HCT116 (cell line): ENCODE results near the gene COL18A1. TPM values are rescaled to one million over a fixed set of nuclear protein-coding genes. Genes with fewer than 3 reads are reported as not detected.

Experiments used
- ATAC-seq: fragments of 200-7000 bp; cut with Tn5 transposase; 2 replicates; pipeline ENCODE4 v1.9.1; 2020; ENCODE audit warnings: mild to moderate bottlenecking, moderate library complexity
- BruUV-seq: library from RNA; stranded (reverse); fragments of 400-500 nt; replicated peaks from 2 replicates; lab custom pipeline; 2021; lab: Mats Ljungman, UMichigan
- CTCF ChIA-PET: fragments of 300-600 bp; sonication (Branson Sonifier 250); formaldehyde crosslinking; loops from one replicate; lab custom pipeline; 2021; ENCODE audit warnings: antibody characterized with exemption; lab: Charles Lee
- POLR2A ChIA-PET: fragments of 300-600, 350-600 bp; sonication (Branson Sonifier 250); formaldehyde crosslinking; loops from one replicate; lab custom pipeline; 2021; ENCODE audit warnings: antibody characterized with exemption; lab: Charles Lee
- RAD21 ChIA-PET, 2 experiments: fragments of 300-600 bp; sonication (Branson Sonifier 250); formaldehyde crosslinking; loops; one replicate each; lab custom pipeline; 2023; ENCODE audit warnings: low total read pairs in 2 of 2; ENCODE audit not compliant: uncharacterized antibody in 2 of 2, unreplicated experiment in 2 of 2, low non-redundant PET in 1 of 2; lab: Charles Lee
- DNase-seq: peaks from one replicate; pipeline ENCODE4 v3.0.0-alpha.2; 2010; ENCODE audit warnings: low read depth, low spot score
- H2AFZ ChIP-seq: fragments of 200-600 bp; shearing (Covaris generic), sonication (generic); 2 replicates; pipeline ENCODE4 v1.6.1; 2017; ENCODE audit warnings: low read depth, mixed run types, mixed read lengths, antibody characterized with exemption, low read length; ENCODE audit not compliant: poor library complexity, severe bottlenecking
- H3K27ac ChIP-seq: 2 replicates; pipeline ENCODE4 v1.5.1; 2012; ENCODE audit warnings: low read depth, low read length
- H3K27me3 ChIP-seq: fragments of 200-600 bp; sonication (generic); 2 replicates; pipeline ENCODE4 v1.6.1; 2016; ENCODE audit warnings: mixed run types, low read length, mixed read lengths; ENCODE audit not compliant: insufficient read depth
- H3K36me3 ChIP-seq, 2 experiments: fragments of 200-500 bp in 1 of 2; fragments of 200-600 bp in 1 of 2; sonication (Bioruptor generic) in 1 of 2; sonication (generic) in 1 of 2; 2 replicates each; pipeline versions ENCODE4 v1.5.1 to v1.6.1; 2014 to 2016; ENCODE audit warnings: low read length in 2 of 2, inconsistent platforms in 1 of 2, mixed read lengths in 1 of 2, mixed run types in 1 of 2; ENCODE audit not compliant: insufficient read depth in 2 of 2, control insufficient read depth in 1 of 2
- H3K4me1 ChIP-seq, 2 experiments: fragments of 200-600 bp in 1 of 2; sonication (generic) in 1 of 2; 2 replicates each; pipeline versions ENCODE4 v1.5.1 to v1.6.1; 2012 to 2017; ENCODE audit warnings: low read length in 2 of 2, inconsistent platforms in 1 of 2, mild to moderate bottlenecking in 1 of 2, mixed read lengths in 1 of 2, mixed run types in 1 of 2, moderate library complexity in 1 of 2; ENCODE audit not compliant: insufficient read depth in 2 of 2, control insufficient read depth in 1 of 2
- H3K4me2 ChIP-seq: fragments of 200-600 bp; sonication (generic); 2 replicates; pipeline ENCODE4 v1.6.1; 2017; ENCODE audit warnings: mixed run types, low read length, mixed read lengths
- H3K4me3 ChIP-seq, 2 experiments: fragments of 200-600 bp in 1 of 2; sonication (generic) in 1 of 2; replicated peaks in 1 of 2; 2 replicates each; pipeline ENCODE4 v1.5.1; 2011 to 2016; ENCODE audit warnings: low read length in 2 of 2, control low read depth in 1 of 2, low read depth in 1 of 2, mild to moderate bottlenecking in 1 of 2, mixed read lengths in 1 of 2, mixed run types in 1 of 2
- H3K79me2 ChIP-seq: fragments of 200-600 bp; sonication (generic); 2 replicates; pipeline ENCODE4 v1.6.1; 2017; ENCODE audit warnings: mild to moderate bottlenecking, mixed run types, low read length, moderate library complexity, mixed read lengths; ENCODE audit not compliant: insufficient read depth
- H3K9ac ChIP-seq: fragments of 200-600 bp; sonication (generic); 2 replicates; pipeline ENCODE4 v1.6.1; 2016; ENCODE audit warnings: low read length, mixed read lengths
- H3K9me2 ChIP-seq: fragments of 200-600 bp; sonication (generic), shearing (Covaris generic); 2 replicates; pipeline ENCODE4 v1.6.1; 2017; ENCODE audit warnings: mixed run types, mild to moderate bottlenecking, moderate library complexity; ENCODE audit not compliant: insufficient read depth
- H3K9me3 ChIP-seq, 2 experiments: fragments of 200-500 bp in 1 of 2; fragments of 200-600 bp in 1 of 2; sonication (Bioruptor generic) in 1 of 2; sonication (generic) in 1 of 2; 2 replicates each; pipeline ENCODE4 v1.6.1; 2014 to 2017; ENCODE audit warnings: low read length in 2 of 2, mixed read lengths in 2 of 2, inconsistent platforms in 1 of 2, low read depth in 1 of 2, mild to moderate bottlenecking in 1 of 2, mixed run types in 1 of 2, moderate library complexity in 1 of 2; ENCODE audit not compliant: control insufficient read depth in 1 of 2, insufficient read depth in 1 of 2
- H4K20me1 ChIP-seq: fragments of 200-600 bp; sonication (generic), shearing (Covaris generic); 2 replicates; pipeline ENCODE4 v1.6.1; 2017; ENCODE audit warnings: mixed run types, mild to moderate bottlenecking, moderate library complexity; ENCODE audit not compliant: insufficient read depth
- CBX3 ChIP-seq: IDR thresholded peaks from 2 replicates; pipeline ENCODE4 v1.6.1; 2012; ENCODE audit warnings: low read depth
- CEBPB ChIP-seq: IDR thresholded peaks from 2 replicates; pipeline ENCODE4 v1.6.1; 2012; ENCODE audit warnings: low read depth
- FOSL1 ChIP-seq: IDR thresholded peaks from 2 replicates; pipeline ENCODE4 v1.6.1; 2012; ENCODE audit warnings: low read depth
- RAD21 ChIP-seq: IDR thresholded peaks from 2 replicates; pipeline ENCODE4 v1.6.1; 2012; ENCODE audit warnings: low read depth, mild to moderate bottlenecking
- REST ChIP-seq: IDR thresholded peaks from 2 replicates; pipeline ENCODE4 v1.6.1; 2012; ENCODE audit warnings: low read depth
- YY1 ChIP-seq: IDR thresholded peaks from 2 replicates; pipeline ENCODE4 v1.6.1; 2011; ENCODE audit warnings: low read length, low read depth, moderate library complexity, mild to moderate bottlenecking; ENCODE audit not compliant: insufficient replicate concordance; ENCODE audit errors: extremely low read depth
- ZFX ChIP-seq: fragments of 450-650 bp; IDR thresholded peaks from 2 replicates; pipeline ENCODE4 v1.6.1; 2017
- intact Hi-C: fragments of 100-400 bp; cut with micrococcal nuclease; formaldehyde crosslinking; loops from 2 replicates; pipeline ENCODE4 v1.10.0; 2022
- total RNA-seq: library from RNA; stranded (reverse); gene quantifications from one replicate; pipeline ENCODE4 v1.2.1, GENCODE V29; 2021; ENCODE audit not compliant: unreplicated experiment
- TF ChIP-seq, protein P1 (sequence below): IDR thresholded peaks from 2 replicates; pipeline ENCODE4 v1.6.1; 2011; ENCODE audit warnings: mild to moderate bottlenecking, low read length, moderate library complexity; ENCODE audit not compliant: insufficient replicate concordance; ENCODE audit errors: extremely low read depth
- TF ChIP-seq, protein P2 (sequence below), 3 experiments: fragments of 200-600 bp in 1 of 3; sonication (generic) in 1 of 3; IDR thresholded peaks in 2 of 3; conservative IDR thresholded peaks in 1 of 3; 2 replicates each; pipeline ENCODE4 v1.5.1; 2012 to 2017; ENCODE audit warnings: low read depth in 2 of 3, low read length in 2 of 3, antibody characterized with exemption in 1 of 3, borderline replicate concordance in 1 of 3, control low read depth in 1 of 3, mild to moderate bottlenecking in 1 of 3, mixed read lengths in 1 of 3, mixed run types in 1 of 3, moderate library complexity in 1 of 3; ENCODE audit not compliant: insufficient read depth in 1 of 3

COL18A1 gene
- total RNA-seq, 1 experiment from 2014 or later, result 59.5 TPM

DNA sequence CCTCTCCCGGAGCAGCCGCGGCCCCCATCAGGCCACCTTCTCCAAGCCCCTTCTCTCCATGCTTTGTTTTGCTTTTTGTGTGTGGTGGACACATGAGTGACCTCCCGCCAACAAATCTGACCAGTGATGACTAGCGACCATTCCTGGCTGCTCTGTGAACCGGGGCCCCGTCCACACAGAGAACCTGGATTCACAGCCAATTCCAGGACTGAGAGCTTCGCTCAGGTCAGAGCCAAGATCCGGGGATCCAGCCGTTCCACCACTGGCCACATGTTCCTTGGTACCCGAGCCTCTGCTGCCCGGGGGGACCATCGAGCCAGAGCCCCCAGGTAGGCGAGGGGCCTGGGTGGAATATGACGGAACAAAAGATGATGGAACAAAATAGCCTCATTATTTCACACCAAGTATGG lies 46.7 kb upstream of the COL18A1 start:
- Histone ChIP-seq H3K9me2 (no peaks in the 10 kb centered on the region), H3K4me2 (no peak overlapping the region), H3K9me3 (no peaks in the 10 kb centered on the region), H3K27ac (no peak overlapping the region), H3K4me1 (peaks cover 2 to 26% of the 10 kb centered on the region in 2 experiments), H3K4me3 (no peak overlapping the region), H3K9ac (no peak overlapping the region), H2AFZ (no peak overlapping the region), H3K27me3 (no peaks in the 10 kb centered on the region)
- intact Hi-C loops, result no loop called here
- no TSS peak for BruUV-seq
- DNase-seq (no peak), ATAC-seq (no peak)
- CTCF ChIA-PET, result no interaction called here
- RAD21 ChIA-PET, result interaction anchor here in 1 of 2 experiments (0.5 kb wide), 1 partner anchor 21 kb away, joined by 3 read pairs; no protein-coding TSS in a partner anchor
- POLR2A ChIA-PET, result no interaction called here
- no peak for TF ChIP-seq ZFX
- TF ChIP-seq, all 23 proteins: peak for 0
- Histone ChIP-seq H3K79me2 (no peaks in the 10 kb centered on the region), H3K36me3 (no peaks in the 10 kb centered on the region), H4K20me1 (no peaks in the 10 kb centered on the region)

- RAD21 ChIA-PET, result no interaction called here
- H4K20me1 ChIP-seq, result no peaks in the 10 kb centered on the region
- no peak overlapping the region for H3K4me2 ChIP-seq
- no peaks in the 10 kb centered on the region for H3K9me3 ChIP-seq
- H2AFZ ChIP-seq, result no peak overlapping the region
- no peaks in the 10 kb centered on the region for H3K27me3 ChIP-seq
- no TSS peak for BruUV-seq
- peaks cover 7 to 32% of the 10 kb centered on the region in 2 experiments for H3K4me1 ChIP-seq
- no peaks in the 10 kb centered on the region for H3K36me3 ChIP-seq
- TF ChIP-seq YY1 (no peak), CEBPB (no peak), FOSL1 (no peak), REST (no peak), RAD21 (no peak), CBX3 (no peak)
- TF ChIP-seq, protein P1, sequence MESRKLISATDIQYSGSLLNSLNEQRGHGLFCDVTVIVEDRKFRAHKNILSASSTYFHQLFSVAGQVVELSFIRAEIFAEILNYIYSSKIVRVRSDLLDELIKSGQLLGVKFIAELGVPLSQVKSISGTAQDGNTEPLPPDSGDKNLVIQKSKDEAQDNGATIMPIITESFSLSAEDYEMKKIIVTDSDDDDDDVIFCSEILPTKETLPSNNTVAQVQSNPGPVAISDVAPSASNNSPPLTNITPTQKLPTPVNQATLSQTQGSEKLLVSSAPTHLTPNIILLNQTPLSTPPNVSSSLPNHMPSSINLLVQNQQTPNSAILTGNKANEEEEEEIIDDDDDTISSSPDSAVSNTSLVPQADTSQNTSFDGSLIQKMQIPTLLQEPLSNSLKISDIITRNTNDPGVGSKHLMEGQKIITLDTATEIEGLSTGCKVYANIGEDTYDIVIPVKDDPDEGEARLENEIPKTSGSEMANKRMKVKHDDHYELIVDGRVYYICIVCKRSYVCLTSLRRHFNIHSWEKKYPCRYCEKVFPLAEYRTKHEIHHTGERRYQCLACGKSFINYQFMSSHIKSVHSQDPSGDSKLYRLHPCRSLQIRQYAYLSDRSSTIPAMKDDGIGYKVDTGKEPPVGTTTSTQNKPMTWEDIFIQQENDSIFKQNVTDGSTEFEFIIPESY, result no peak
- TF ChIP-seq, protein P2, sequence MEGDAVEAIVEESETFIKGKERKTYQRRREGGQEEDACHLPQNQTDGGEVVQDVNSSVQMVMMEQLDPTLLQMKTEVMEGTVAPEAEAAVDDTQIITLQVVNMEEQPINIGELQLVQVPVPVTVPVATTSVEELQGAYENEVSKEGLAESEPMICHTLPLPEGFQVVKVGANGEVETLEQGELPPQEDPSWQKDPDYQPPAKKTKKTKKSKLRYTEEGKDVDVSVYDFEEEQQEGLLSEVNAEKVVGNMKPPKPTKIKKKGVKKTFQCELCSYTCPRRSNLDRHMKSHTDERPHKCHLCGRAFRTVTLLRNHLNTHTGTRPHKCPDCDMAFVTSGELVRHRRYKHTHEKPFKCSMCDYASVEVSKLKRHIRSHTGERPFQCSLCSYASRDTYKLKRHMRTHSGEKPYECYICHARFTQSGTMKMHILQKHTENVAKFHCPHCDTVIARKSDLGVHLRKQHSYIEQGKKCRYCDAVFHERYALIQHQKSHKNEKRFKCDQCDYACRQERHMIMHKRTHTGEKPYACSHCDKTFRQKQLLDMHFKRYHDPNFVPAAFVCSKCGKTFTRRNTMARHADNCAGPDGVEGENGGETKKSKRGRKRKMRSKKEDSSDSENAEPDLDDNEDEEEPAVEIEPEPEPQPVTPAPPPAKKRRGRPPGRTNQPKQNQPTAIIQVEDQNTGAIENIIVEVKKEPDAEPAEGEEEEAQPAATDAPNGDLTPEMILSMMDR (IDR thresholded peaks at IDR 0.05 in 2 of 3, conservative IDR thresholded peaks at IDR 0.05 in 1 of 3; ENCODE audit: borderline replicate concordance in 1 of 3, insufficient read depth in 1 of 3, low read depth in 2 of 3, low read length in 2 of 3), result no peak
- no peak overlapping the region for H3K4me3 ChIP-seq
- ATAC-seq (no peak), DNase-seq (no peak)
- H3K79me2 ChIP-seq, result no peaks in the 10 kb centered on the region
- POLR2A ChIA-PET, result no interaction called here
- no peaks in the 10 kb centered on the region for H3K9me2 ChIP-seq
- H3K9ac ChIP-seq, result no peak overlapping the region
- intact Hi-C loops, result no loop called here
- H3K27ac ChIP-seq, result no peak overlapping the region
- CTCF ChIA-PET, result no interaction called here
These were observed 46.2 kb upstream of the COL18A1 start for GRCh38 chr21:45358711-45359310.
